NCI-H82 (cell line): Measurements from ENCODE around the gene FNDC3B.
"Not testable (repeated sequence)": the region's sequence is repeated elsewhere in the genome, so short reads cannot be mapped to it uniquely, and the experiment has no call there.

ENCODE experiments used
- DNase-seq: peaks from one replicate; lab custom pipeline; 2025; lab: John Stamatoyannopoulos, UW

The FNDC3B gene

GRCh38 chr3:172093581-172094443 lies 54.4 kb downstream of the FNDC3B start:
- DNase-seq: not testable (repeated sequence)

- peak; percentile 56 for DNase-seq
These were observed 55.5 kb downstream of the FNDC3B start for GRCh38 chr3:172094621-172095557.

GRCh38 chr3:172096881-172097420 lies 57.6 kb downstream of the FNDC3B start:
- DNase-seq: peak; percentile 25

GRCh38 chr3:172097585-172097984 lies 58.2 kb downstream of the FNDC3B start:
- no peak for DNase-seq

- no peak for DNase-seq
These were observed 59.5 kb downstream of the FNDC3B start for GRCh38 chr3:172098698-172099494.

GRCh38 chr3:172099495-172099808 lies 60.1 kb downstream of the FNDC3B start:
- no peak for DNase-seq

- DNase-seq: no peak
These were observed 61.1 kb downstream of the FNDC3B start for GRCh38 chr3:172100482-172100881.

GRCh38 chr3:172101107-172101506 lies 61.7 kb downstream of the FNDC3B start:
- no peak for DNase-seq

- no peak for DNase-seq
These were observed 62.9 kb downstream of the FNDC3B start for GRCh38 chr3:172102123-172102882.

GRCh38 chr3:172102883-172103310 lies 63.5 kb downstream of the FNDC3B start:
- no peak for DNase-seq

- DNase-seq: no peak
These were observed 64.3 kb downstream of the FNDC3B start for GRCh38 chr3:172103724-172104123.

- DNase-seq: no peak
These were observed 65.2 kb downstream of the FNDC3B start for GRCh38 chr3:172104471-172105072.

- DNase-seq: no peak
These were observed 66.9 kb downstream of the FNDC3B start for GRCh38 chr3:172106037-172106954.

GRCh38 chr3:172106989-172107388 lies 67.6 kb downstream of the FNDC3B start:
- no peak for DNase-seq

GRCh38 chr3:172107403-172107802 lies 68.0 kb downstream of the FNDC3B start:
- DNase-seq: no peak

GRCh38 chr3:172110127-172110779 lies 70.9 kb downstream of the FNDC3B start:
- DNase-seq: no peak

- no peak for DNase-seq
These were observed 71.8 kb downstream of the FNDC3B start for GRCh38 chr3:172111163-172111562.

- no peak for DNase-seq
These were observed 72.8 kb downstream of the FNDC3B start for GRCh38 chr3:172112078-172112733.
